ENCODE data around the gene CTCF. TPM values are rescaled to one million over a fixed set of nuclear protein-coding genes. Genes with fewer than 3 reads are reported as not detected.

CTCF gene
- polyA plus RNA-seq, 1 experiment, result 24.4 TPM

GRCh38 chr16:67525176-67525860, 37.0 kb upstream of the CTCF start:
- H3K9me3 ChIP-seq (ENCODE audit: control insufficient read depth, insufficient read depth, low read length), result no peaks in the 10 kb centered on the region; the same call in 1 of the 2 replicates
- DNase-seq (ENCODE audit: low read depth, low spot score), result no peak
- H3K27ac ChIP-seq (ENCODE audit: low read depth, low read length), result no peak overlapping the region
- no peak overlapping the region for H3K4me3 ChIP-seq (ENCODE audit: low read depth, low read length)
- CTCF ChIA-PET, result interaction anchor here (0.6 to 8.1 kb wide), 5 partner anchors 11 to 143 kb away, joined by 3 to 181 read pairs (median 7); partner anchors contain the start of genes C16orf86 and ENKD1
- POLR2A ChIA-PET, result no interaction called here
- H3K27me3 ChIP-seq (ENCODE audit: control insufficient read depth, insufficient read depth, low read length), result no peaks in the 10 kb centered on the region
- TF ChIP-seq, protein P1, sequence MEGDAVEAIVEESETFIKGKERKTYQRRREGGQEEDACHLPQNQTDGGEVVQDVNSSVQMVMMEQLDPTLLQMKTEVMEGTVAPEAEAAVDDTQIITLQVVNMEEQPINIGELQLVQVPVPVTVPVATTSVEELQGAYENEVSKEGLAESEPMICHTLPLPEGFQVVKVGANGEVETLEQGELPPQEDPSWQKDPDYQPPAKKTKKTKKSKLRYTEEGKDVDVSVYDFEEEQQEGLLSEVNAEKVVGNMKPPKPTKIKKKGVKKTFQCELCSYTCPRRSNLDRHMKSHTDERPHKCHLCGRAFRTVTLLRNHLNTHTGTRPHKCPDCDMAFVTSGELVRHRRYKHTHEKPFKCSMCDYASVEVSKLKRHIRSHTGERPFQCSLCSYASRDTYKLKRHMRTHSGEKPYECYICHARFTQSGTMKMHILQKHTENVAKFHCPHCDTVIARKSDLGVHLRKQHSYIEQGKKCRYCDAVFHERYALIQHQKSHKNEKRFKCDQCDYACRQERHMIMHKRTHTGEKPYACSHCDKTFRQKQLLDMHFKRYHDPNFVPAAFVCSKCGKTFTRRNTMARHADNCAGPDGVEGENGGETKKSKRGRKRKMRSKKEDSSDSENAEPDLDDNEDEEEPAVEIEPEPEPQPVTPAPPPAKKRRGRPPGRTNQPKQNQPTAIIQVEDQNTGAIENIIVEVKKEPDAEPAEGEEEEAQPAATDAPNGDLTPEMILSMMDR (IDR thresholded peaks at IDR 0.05; ENCODE audit: low read depth, low read length), result peak; percentile 34

DNA sequence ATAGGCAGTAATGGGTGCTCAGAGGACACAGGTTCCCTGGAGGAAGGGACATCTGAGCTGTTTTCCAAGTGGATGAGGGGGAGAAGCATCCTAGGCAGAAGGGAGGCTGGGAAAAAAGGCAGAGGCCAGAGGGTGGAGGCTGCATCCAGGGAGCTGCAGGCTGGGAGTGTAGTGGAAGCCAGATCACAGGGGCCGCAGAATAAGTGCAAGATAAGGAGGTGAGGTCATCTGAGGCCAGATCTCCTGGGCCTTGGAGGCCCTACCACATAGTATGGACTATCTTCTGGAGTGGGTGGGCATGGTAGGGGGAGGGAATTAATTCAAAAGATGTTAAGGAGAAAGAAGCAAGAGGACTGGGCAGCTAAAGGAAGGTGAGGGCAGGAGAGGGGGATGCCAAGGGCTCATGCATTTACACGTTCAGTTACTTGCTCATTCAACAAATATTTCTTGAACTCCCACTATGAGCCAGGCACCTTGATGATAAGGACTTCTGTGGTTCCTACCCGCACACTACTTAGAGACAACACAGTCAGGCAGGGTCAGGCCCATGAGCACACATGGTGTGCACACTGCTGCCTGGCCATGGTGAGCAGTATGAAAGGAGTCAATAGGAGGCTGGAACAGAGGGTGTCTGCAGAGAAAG, 36.1 kb upstream of the CTCF start:
- H3K27ac ChIP-seq (ENCODE audit: low read depth, low read length), result no peak overlapping the region
- no peak for DNase-seq (ENCODE audit: low read depth, low spot score)
- H3K4me3 ChIP-seq (ENCODE audit: low read depth, low read length), result no peak overlapping the region
- POLR2A ChIA-PET, result no interaction called here
- TF ChIP-seq, protein P1 (IDR thresholded peaks at IDR 0.05; ENCODE audit: low read depth, low read length), result no peak
- H3K27me3 ChIP-seq (ENCODE audit: control insufficient read depth, insufficient read depth, low read length), result no peaks in the 10 kb centered on the region
- H3K9me3 ChIP-seq (ENCODE audit: control insufficient read depth, insufficient read depth, low read length), result no peaks in the 10 kb centered on the region; the same call in 1 of the 2 replicates
- CTCF ChIA-PET, result interaction anchor here (1.1 to 8.1 kb wide), 4 partner anchors 12 to 142 kb away, joined by 3 to 181 read pairs (median 11); partner anchors contain the start of genes C16orf86 and ENKD1

DNA sequence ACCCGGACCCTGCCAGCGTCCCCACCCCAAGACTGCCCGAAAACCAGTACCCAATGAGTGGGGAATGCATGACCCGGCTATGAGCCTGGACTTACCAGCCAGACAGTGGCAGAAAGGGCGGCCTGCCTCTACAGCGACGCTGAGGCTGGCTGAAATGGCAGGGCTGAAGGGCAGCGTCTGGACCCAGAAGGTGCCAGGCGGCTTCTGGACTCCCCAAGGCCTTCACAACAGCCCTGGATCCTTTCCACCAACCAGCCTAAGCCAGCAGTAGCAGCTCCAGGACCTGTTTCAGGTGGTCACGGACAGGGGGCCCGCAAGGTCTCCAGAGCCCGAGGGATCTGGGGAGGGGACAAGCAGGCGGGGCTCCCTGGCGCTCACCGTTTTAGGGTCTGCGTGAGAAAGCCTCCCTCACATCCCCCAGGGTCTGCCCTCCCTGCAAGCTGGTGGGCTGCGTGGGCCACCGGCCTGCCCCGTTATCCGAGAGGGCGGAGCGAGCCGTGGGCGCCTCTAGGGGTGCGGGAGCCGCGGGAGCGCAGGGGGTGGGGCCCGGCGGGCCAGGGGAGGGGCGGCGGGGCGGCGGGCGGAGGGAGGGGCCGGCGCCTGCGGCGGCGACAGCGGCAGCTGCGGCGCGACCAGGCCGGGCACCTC, 34.0 kb upstream of the CTCF start, which contains the start of gene RIPOR1:
TSS of gene RIPOR1 (plus strand) at position 608 of the 648 bp plus-strand sequence. CDS start 9,618 bp downstream, outside the sequence.
- no peak for DNase-seq (ENCODE audit: low read depth, low spot score)
- H3K27ac ChIP-seq (ENCODE audit: low read depth, low read length), result peak within 1 kb of the TSS; percentile 80
- H3K27me3 ChIP-seq (ENCODE audit: control insufficient read depth, insufficient read depth, low read length), result no peaks in the 10 kb centered on the region
- CTCF ChIA-PET, result interaction anchor here (2.0 to 8.1 kb wide), 2 partner anchors 6 to 19 kb away, joined by 7 to 52 read pairs; no protein-coding TSS in a partner anchor
- no peaks in the 10 kb centered on the region; the same call in 1 of the 2 replicates for H3K9me3 ChIP-seq (ENCODE audit: control insufficient read depth, insufficient read depth, low read length)
- peak within 1 kb of the TSS; percentile 80 for H3K4me3 ChIP-seq (ENCODE audit: low read depth, low read length)
- TF ChIP-seq, protein P1 (IDR thresholded peaks at IDR 0.05; ENCODE audit: low read depth, low read length), result 0 out of 2 replicates have a peak, but pooled peaks have one; percentile 8
- POLR2A ChIA-PET, result interaction anchor here (0.6 to 1.6 kb wide), 3 partner anchors 34 to 63 kb away, joined by 4 to 5 read pairs (median 4); partner anchors contain the start of genes ATP6V0D1 and CTCF

- H3K4me3 ChIP-seq (ENCODE audit: low read depth, low read length), result peak overlapping the region; percentile 80
- CTCF ChIA-PET, result interaction anchor here (2.0 to 8.1 kb wide), 2 partner anchors 7 to 18 kb away, joined by 7 to 52 read pairs; no protein-coding TSS in a partner anchor
Observed at GRCh38 chr16:67528870-67529581, 33.3 kb upstream of the CTCF start.

More at GRCh38 chr16:67528870-67529581, 33.3 kb upstream of the CTCF start:
- DNase-seq (ENCODE audit: low read depth, low spot score), result no peak
- POLR2A ChIA-PET, result interaction anchor here (0.6 to 1.6 kb wide), 4 partner anchors 8 to 555 kb away, joined by 3 to 5 read pairs (median 4); partner anchors contain the start of genes ATP6V0D1 and CTCF
- TF ChIP-seq, protein P1 (IDR thresholded peaks at IDR 0.05; ENCODE audit: low read depth, low read length), result no peak
- no peaks in the 10 kb centered on the region for H3K27me3 ChIP-seq (ENCODE audit: control insufficient read depth, insufficient read depth, low read length)
- H3K9me3 ChIP-seq (ENCODE audit: control insufficient read depth, insufficient read depth, low read length), result no peaks in the 10 kb centered on the region; the same call in 1 of the 2 replicates
- H3K27ac ChIP-seq (ENCODE audit: low read depth, low read length), result peak overlapping the region; percentile 80
